Liver (tissue), 9 donors: ENCODE measurements around the gene CFAP61. TPM values are rescaled to one million over a fixed set of nuclear protein-coding genes. Genes with fewer than 3 reads are reported as not detected.

Experiments
- DNase-seq: peaks from one replicate; pipeline ENCODE4 v3.0.0-alpha.2; 2017; ENCODE audit warnings: low spot score
- H3K27ac ChIP-seq, 2 donors: one replicate each; pipeline ENCODE4 v1.7.0; 2013; ENCODE audit warnings: inconsistent platforms in 2 of 2, low read length in 2 of 2, control low read depth in 1 of 2, low read depth in 1 of 2, mild to moderate bottlenecking in 1 of 2
- H3K27me3 ChIP-seq, 4 donors: one replicate each; pipeline versions ENCODE4 v1.6.1 to v1.7.0; 2013; ENCODE audit warnings: low read length in 3 of 4, inconsistent platforms in 1 of 4, mild to moderate bottlenecking in 1 of 4, moderate library complexity in 1 of 4; ENCODE audit not compliant: control insufficient read depth in 4 of 4, insufficient read depth in 4 of 4
- H3K36me3 ChIP-seq, 4 donors: one replicate each; pipeline versions ENCODE4 v1.6.1 to v1.7.0; 2013; ENCODE audit warnings: low read length in 3 of 4, mild to moderate bottlenecking in 3 of 4, low read depth in 1 of 4, moderate library complexity in 1 of 4; ENCODE audit not compliant: control insufficient read depth in 4 of 4, insufficient read depth in 3 of 4
- H3K4me1 ChIP-seq, 4 donors: one replicate each; pipeline versions ENCODE4 v1.6.1 to v1.7.0; 2013; ENCODE audit warnings: low read length in 3 of 4, mild to moderate bottlenecking in 3 of 4, moderate library complexity in 1 of 4; ENCODE audit not compliant: control insufficient read depth in 4 of 4, insufficient read depth in 4 of 4
- H3K4me3 ChIP-seq, 3 donors: one replicate each; pipeline versions ENCODE4 v1.6.1 to v1.7.0; 2013; ENCODE audit warnings: low read length in 3 of 3, control low read depth in 1 of 3, low read depth in 1 of 3, mild to moderate bottlenecking in 1 of 3
- H3K9ac ChIP-seq, 2 donors: one replicate each; pipeline ENCODE4 v1.7.0; 2013; ENCODE audit warnings: low read length in 2 of 2, mild to moderate bottlenecking in 2 of 2, moderate library complexity in 2 of 2, control low read depth in 1 of 2, low read depth in 1 of 2
- H3K9me3 ChIP-seq, 4 donors: one replicate each; pipeline versions ENCODE4 v1.6.1 to v1.7.0; 2013; ENCODE audit warnings: low read length in 3 of 4; ENCODE audit not compliant: control insufficient read depth in 4 of 4
- ATF3 ChIP-seq: IDR thresholded peaks from 2 replicates; pipeline ENCODE4 v1.6.1; 2016; ENCODE audit warnings: antibody characterized with exemption
- CTCF ChIP-seq: fragments of 150-350 bp; IDR thresholded peaks from 2 replicates; pipeline ENCODE4 v1.5.1; 2017; ENCODE audit warnings: improper control_type of control experiment, low read depth, low read length; ENCODE audit not compliant: missing input control
- EGR1 ChIP-seq, 2 donors: IDR thresholded peaks; 2 replicates each; pipeline ENCODE4 v1.6.1; 2016 to 2018; ENCODE audit warnings: antibody characterized with exemption in 2 of 2, low read depth in 2 of 2
- FOXA1 ChIP-seq: IDR thresholded peaks from 2 replicates; pipeline ENCODE4 v1.6.1; 2016; ENCODE audit warnings: antibody characterized with exemption
- FOXA2 ChIP-seq: IDR thresholded peaks from 2 replicates; pipeline ENCODE4 v1.6.1; 2016; ENCODE audit warnings: antibody characterized with exemption
- GABPA ChIP-seq, 2 donors: IDR thresholded peaks in 1 of 2; conservative IDR thresholded peaks in 1 of 2; 2 replicates each; pipeline ENCODE4 v1.6.1; 2016; ENCODE audit warnings: antibody characterized with exemption in 2 of 2, mild to moderate bottlenecking in 1 of 2, moderate library complexity in 1 of 2
- HNF4A ChIP-seq, 2 donors: conservative IDR thresholded peaks; 2 replicates each; pipeline ENCODE4 v1.6.1; 2016; ENCODE audit warnings: antibody characterized with exemption in 2 of 2, mild to moderate bottlenecking in 2 of 2
- HNF4G ChIP-seq: IDR thresholded peaks from 2 replicates; pipeline ENCODE4 v1.6.1; 2016; ENCODE audit warnings: antibody characterized with exemption
- JUND ChIP-seq, 2 donors: IDR thresholded peaks; 2 replicates each; pipeline ENCODE4 v1.6.1; 2016; ENCODE audit warnings: antibody characterized with exemption in 2 of 2
- MAX ChIP-seq: IDR thresholded peaks from 2 replicates; pipeline ENCODE4 v1.6.1; 2016; ENCODE audit warnings: antibody characterized with exemption
- NR2F2 ChIP-seq: IDR thresholded peaks from 2 replicates; pipeline ENCODE4 v1.6.1; 2016; ENCODE audit warnings: antibody characterized with exemption
- RAD21 ChIP-seq, 2 donors: IDR thresholded peaks; 2 replicates each; pipeline ENCODE4 v1.6.1; 2016; ENCODE audit warnings: antibody characterized with exemption in 2 of 2, mild to moderate bottlenecking in 2 of 2
- REST ChIP-seq: IDR thresholded peaks from 2 replicates; pipeline ENCODE4 v1.6.1; 2016; ENCODE audit warnings: antibody characterized with exemption, mild to moderate bottlenecking
- RXRA ChIP-seq, 2 donors: IDR thresholded peaks; 2 replicates each; pipeline ENCODE4 v1.6.1; 2017 to 2018; ENCODE audit warnings: antibody characterized with exemption in 2 of 2, mild to moderate bottlenecking in 1 of 2
- SP1 ChIP-seq: IDR thresholded peaks from 2 replicates; pipeline ENCODE4 v1.6.1; 2018; ENCODE audit warnings: antibody characterized with exemption, mild to moderate bottlenecking
- TAF1 ChIP-seq: conservative IDR thresholded peaks from 2 replicates; pipeline ENCODE4 v1.6.1; 2016; ENCODE audit warnings: antibody characterized with exemption, mild to moderate bottlenecking
- YY1 ChIP-seq: IDR thresholded peaks from 2 replicates; pipeline ENCODE4 v1.6.1; 2016; ENCODE audit warnings: antibody characterized with exemption, mild to moderate bottlenecking
- ZBTB33 ChIP-seq: IDR thresholded peaks from 2 replicates; pipeline ENCODE4 v1.6.1; 2016; ENCODE audit warnings: antibody characterized with exemption
- WGBS: extraction: QIAGEN DNeasy Blood & Tissue Kit; methylation state at CpG from one replicate; pipeline ENCODE4 v1.1.7; 2013; 5-methylcytosine and 5-hydroxymethylcytosine counted together
- polyA plus RNA-seq, 2 donors: library from polyadenylated mRNA; stranded (reverse) in 1 of 2; unstranded in 1 of 2; fragments of 200-250 nt in 1 of 2; fragments of >200 nt in 1 of 2; fragmentation: Nextera tagmentation in 1 of 2; extraction: Ambion mirVana in 1 of 2; gene quantifications; one replicate each; pipeline versions ENCODE4 v1.2.1 to v1.2.3, GENCODE V29; 2013 to 2015
- total RNA-seq, 2 donors: library from RNA; depleted of rRNA; stranded (reverse); fragments of >200 nt; gene quantifications; one replicate each; pipeline ENCODE4 v1.2.3, GENCODE V29; 2014
- donor health status: healthy.
- donor health status: healthy.
- donor health status: healthy.
- donor health status: healthy.
- donor health status: healthy.

CFAP61 gene
- total and polyA plus RNA-seq, 4 donors, result 0.05 TPM; not detected in 3

GRCh38 chr20:20371083-20371482 lies 318.8 kb downstream of the CFAP61 start (continued):
- no peak for TF ChIP-seq HNF4A (conservative IDR thresholded peaks at IDR 0.05)

GRCh38 chr20:20371681-20372080 lies 319.3 kb downstream of the CFAP61 start:
- TF ChIP-seq GABPA (IDR thresholded peaks at IDR 0.05 in 1 of 2, conservative IDR thresholded peaks at IDR 0.05 in 1 of 2), result no peak
- no peak for TF ChIP-seq TAF1
- TF ChIP-seq HNF4G, result no peak
- no peak for TF ChIP-seq EGR1 (IDR thresholded peaks at IDR 0.05; ENCODE audit: low read depth in 2 of 2)
- no peak for TF ChIP-seq ZBTB33
- TF ChIP-seq FOXA2, result no peak
- TF ChIP-seq SP1, result no peak
- no peak for TF ChIP-seq FOXA1
- TF ChIP-seq RXRA (IDR thresholded peaks at IDR 0.05), result no peak
- TF ChIP-seq RAD21 (IDR thresholded peaks at IDR 0.05), result no peak
- TF ChIP-seq NR2F2, result no peak
- no peak for TF ChIP-seq CTCF
- TF ChIP-seq MAX, result no peak
- TF ChIP-seq HNF4A (conservative IDR thresholded peaks at IDR 0.05), result no peak
- TF ChIP-seq YY1, result no peak
- no peak for TF ChIP-seq ATF3
- no peak for TF ChIP-seq REST
- TF ChIP-seq JUND (IDR thresholded peaks at IDR 0.05), result no peak
- no peak for DNase-seq
- Histone ChIP-seq H3K9me3 (no peaks in the 10 kb centered on the region), H3K9ac (no peak overlapping the region), H3K4me3 (no peak overlapping the region), H3K27ac (no peak overlapping the region), H3K36me3 (no peaks in the 10 kb centered on the region), H3K4me1 (peaks cover 17 to 30% (median 22%) of the 10 kb centered on the region in 4 donors), H3K27me3 (peaks cover 2 to 30% (median 15%) of the 10 kb centered on the region in 4 donors)
- 17% methylated on average over 3 of the region's 3 CpGs for WGBS
